ENCODE data around the gene GIT1.

Gene GIT1

DNA sequence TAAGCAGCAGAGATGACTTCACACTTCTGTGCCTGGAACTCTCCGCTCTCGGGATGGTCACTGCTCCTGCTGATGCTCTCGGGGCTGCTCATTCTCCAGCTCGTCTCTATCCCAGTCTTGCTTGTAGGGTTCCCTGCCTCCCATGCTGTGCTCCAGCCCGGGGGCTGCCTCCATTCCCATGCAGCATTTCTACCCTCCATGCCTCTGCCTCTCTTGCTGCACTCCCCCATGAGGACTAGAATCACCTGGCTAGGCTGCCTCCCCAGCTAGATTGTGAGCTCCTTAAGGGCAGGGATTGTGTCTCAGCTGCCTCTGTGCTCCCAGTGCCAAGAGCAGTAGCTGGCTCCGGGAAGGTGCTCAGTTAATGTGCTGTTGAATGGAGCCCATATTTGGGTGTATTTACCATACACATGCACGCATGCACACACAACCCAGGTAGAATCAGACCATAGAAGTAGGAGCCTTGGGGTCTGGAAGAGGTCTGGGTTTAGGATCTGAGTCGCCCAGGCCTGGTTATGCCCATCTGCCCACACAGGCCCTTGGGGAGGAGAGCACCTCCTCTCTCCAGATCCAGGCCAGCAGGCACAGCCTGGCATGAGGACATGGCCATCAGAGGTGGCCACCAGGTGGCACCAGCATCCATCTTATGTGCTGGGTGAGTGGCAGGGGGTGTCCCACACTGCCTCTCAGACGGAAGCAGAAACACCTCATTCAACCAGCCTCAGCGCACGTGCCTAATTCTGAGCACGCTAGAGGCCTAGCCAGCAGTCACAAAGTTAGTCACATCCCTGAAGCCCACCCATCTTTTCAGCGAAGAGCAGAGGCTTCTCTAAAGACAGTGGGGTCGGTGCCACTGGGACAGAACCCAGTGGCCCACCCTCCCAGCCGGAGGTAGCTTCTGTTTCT, 9.3 kb downstream of the GIT1 start:
- H3K4me1 Mint-ChIP-seq: peaks cover 20% of the 10 kb centered on the region
- peak overlapping the region; percentile 95 for H3K27ac Mint-ChIP-seq
- H3K4me3 Mint-ChIP-seq: no peak overlapping the region
- peaks cover 14% of the 10 kb centered on the region for H3K36me3 Mint-ChIP-seq
- no peaks in the 10 kb centered on the region for H3K27me3 Mint-ChIP-seq
- no peaks in the 10 kb centered on the region for H3K9me3 Mint-ChIP-seq

DNA sequence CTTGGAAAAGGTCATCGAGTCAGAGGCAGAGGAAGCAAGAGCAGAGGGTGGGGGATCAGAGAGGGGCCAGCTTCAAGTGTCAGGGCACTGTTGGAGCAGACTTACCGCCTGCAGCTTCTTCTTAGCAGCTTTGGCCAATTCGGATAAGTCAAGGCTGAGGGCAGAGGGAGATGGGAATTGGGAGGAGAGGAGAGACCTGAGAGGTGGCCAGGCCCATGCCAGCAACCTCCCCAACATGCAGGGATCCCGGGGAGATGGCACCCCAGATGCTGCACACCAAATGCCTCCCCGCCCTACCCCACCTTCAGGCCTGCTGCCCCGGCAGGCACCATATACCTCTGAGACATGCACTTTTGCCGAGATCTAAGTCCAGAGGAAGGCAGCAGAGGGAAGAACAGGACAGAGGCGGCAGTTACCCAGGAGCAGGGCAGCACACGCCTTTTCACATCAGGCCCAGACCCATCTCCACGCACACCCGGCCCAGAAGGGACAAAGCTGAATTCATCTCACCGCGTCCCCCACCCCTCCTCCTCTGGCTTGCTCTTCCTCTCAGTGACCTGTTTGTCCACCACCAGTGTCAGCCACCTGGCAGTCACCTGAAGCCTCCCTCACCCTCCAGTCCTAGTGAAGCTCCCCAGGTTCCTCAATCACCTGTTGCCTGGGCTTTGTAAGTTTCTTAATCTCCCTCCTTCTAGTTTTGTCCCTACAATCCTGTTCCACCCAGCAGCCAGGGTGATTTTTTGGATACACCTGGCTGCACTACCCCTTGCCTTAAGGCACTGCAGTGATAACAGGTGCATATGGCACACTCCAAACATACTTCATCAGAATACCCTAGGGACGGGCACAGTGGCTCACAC, 10.6 kb downstream of the GIT1 start:
- Mint-ChIP-seq H3K36me3 (peaks cover 14% of the 10 kb centered on the region), H3K4me3 (no peak overlapping the region), H3K27ac (no peak overlapping the region), H3K9me3 (no peaks in the 10 kb centered on the region), H3K27me3 (no peaks in the 10 kb centered on the region), H3K4me1 (peaks cover 8% of the 10 kb centered on the region)

DNA sequence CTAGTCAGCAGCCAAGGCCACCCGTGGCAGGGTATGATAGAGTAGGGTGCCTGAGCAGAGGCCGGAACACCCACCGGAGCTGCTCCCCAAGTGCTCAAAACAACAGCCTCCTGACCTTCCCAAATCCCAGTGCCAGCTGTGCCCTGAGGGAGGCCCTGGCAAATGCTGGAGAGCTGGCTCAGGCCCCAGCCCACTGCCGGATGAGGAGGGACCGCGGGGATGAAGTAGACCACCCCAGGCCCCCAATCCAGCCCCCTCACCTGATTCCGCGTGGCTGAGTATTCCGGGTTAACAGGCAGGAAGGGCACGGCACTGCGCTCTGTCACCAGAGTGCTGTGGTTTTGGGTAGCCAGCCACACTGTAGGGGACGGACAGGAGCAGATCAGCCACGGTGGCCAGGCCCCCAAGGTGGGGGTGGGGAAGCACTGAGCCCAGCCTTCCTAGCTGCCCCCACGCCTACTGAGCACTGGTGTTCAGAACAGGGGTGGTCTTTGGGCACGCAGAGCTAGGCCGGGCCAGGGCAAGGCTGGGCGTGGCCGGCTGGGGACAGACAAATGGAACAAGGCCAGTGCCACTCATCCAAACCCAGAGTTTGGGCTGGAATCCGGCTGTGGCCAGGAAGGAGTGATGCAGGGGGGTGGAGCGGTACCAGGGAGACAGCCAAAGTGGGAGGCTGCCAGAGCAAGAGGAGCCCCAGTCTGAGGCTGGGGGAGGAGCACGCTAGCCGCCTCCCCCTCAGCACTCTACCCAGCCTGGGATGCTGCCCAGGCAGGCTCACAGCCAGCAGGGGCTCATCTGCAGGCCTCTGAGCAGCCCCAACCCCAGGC, 11.8 kb downstream of the GIT1 start:
- Mint-ChIP-seq H3K9me3 (no peaks in the 10 kb centered on the region), H3K4me3 (no peak overlapping the region), H3K4me1 (peaks cover 8% of the 10 kb centered on the region), H3K36me3 (peaks cover 12% of the 10 kb centered on the region), H3K27ac (no peak overlapping the region), H3K27me3 (no peaks in the 10 kb centered on the region)

DNA sequence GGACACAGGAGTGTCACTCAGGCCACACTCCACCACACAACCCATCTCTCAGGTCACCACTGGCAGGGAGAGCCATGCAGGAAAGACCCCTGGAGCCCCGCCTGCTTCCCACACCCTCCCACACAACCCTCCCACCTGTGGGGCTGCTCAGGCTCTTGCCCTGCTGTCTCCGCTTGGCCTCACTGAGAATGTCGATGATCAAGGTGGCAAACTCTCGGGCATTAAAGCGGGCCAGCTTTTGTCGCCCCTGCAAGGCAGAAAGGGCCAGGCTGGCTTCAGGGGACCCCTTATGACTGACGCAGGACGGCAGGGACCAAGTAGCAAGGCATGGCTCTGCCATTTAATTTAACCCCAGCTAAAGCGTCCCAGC, 12.5 kb downstream of the GIT1 start:
- Mint-ChIP-seq H3K27me3 (no peaks in the 10 kb centered on the region), H3K4me1 (peaks cover 8% of the 10 kb centered on the region), H3K4me3 (no peak overlapping the region), H3K27ac (no peak overlapping the region), H3K36me3 (peaks cover 10% of the 10 kb centered on the region), H3K9me3 (no peaks in the 10 kb centered on the region)

DNA sequence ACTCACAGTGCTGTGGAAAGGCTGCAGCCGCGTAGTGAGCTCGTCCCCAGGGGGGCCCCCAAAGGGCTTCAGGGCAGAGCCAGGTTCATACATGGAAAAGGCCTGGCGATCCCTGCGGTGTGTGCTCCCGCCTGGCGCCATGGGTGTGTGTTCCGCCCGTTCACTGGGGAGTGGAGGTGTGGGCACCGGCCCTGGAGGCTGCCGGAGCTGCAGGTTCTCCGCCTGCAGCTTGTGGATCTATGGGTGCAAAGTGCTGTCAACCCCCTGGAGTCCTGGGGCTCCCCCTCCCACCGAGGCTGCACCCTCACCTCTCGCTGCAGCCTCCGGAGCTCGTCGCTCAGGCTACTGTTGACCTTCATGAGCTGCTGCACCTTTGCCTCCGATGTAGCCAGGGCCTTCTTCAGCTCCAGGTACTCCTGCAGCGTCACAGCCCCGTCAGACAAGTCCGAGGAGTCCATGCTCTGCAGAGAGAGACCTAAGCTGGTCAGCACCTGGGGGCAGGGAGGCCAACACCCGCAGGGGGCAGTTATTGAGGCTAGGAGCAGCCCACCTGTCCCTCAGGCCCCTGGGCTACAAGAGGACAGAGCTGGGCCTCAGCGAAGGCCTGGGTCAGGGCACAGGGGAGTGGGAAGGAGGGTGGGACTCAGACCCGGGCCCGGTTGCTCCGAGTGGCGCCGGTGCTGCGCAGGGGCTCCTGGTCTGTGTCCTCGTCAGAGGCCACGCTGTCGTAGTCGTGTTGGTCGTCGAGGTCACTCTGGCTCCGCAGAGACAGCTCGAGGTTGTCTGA, 13.0 kb downstream of the GIT1 start:
- peaks cover 8% of the 10 kb centered on the region for H3K4me1 Mint-ChIP-seq
- no peaks in the 10 kb centered on the region for H3K9me3 Mint-ChIP-seq
- no peak overlapping the region for H3K27ac Mint-ChIP-seq
- H3K27me3 Mint-ChIP-seq: no peaks in the 10 kb centered on the region
- peaks cover 10% of the 10 kb centered on the region for H3K36me3 Mint-ChIP-seq
- no peak overlapping the region for H3K4me3 Mint-ChIP-seq

DNA sequence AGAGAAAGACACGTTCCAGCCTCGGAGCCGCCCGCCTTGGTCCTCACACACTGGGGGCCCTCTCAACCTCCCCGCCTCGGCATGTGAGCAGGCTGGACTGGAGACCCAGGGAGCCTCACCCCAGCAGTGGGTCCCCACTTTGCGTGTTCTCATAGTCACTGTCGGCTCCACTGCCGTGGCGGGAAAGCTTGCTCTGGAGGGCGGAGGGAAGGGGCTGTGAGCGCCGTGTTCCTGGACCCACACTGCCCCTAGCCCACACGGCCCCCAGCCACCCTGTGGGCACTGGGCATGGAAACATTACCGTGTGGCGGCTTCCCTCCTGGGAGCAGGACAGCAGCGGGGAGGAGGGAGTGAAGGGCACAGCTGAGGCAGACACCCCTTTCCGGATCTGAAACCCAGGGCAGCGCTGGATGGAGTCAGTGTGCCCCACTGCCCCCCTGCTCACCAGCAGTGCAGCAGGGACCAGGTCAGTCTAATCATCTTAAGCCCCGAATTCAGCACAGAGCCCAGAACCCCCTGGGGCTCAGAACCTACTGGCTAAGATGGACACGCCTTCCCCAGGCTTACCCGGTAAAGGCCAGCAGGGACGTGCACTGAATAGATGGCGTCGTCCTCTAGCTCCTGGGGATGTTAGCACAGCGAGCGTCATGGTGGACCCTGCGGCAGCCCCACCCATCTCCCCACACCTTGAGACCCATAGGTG, 13.8 kb downstream of the GIT1 start:
- Mint-ChIP-seq H3K9me3 (no peaks in the 10 kb centered on the region), H3K4me3 (no peak overlapping the region), H3K36me3 (peaks cover 8% of the 10 kb centered on the region), H3K27ac (no peak overlapping the region), H3K4me1 (peaks cover 9% of the 10 kb centered on the region), H3K27me3 (no peaks in the 10 kb centered on the region)

DNA sequence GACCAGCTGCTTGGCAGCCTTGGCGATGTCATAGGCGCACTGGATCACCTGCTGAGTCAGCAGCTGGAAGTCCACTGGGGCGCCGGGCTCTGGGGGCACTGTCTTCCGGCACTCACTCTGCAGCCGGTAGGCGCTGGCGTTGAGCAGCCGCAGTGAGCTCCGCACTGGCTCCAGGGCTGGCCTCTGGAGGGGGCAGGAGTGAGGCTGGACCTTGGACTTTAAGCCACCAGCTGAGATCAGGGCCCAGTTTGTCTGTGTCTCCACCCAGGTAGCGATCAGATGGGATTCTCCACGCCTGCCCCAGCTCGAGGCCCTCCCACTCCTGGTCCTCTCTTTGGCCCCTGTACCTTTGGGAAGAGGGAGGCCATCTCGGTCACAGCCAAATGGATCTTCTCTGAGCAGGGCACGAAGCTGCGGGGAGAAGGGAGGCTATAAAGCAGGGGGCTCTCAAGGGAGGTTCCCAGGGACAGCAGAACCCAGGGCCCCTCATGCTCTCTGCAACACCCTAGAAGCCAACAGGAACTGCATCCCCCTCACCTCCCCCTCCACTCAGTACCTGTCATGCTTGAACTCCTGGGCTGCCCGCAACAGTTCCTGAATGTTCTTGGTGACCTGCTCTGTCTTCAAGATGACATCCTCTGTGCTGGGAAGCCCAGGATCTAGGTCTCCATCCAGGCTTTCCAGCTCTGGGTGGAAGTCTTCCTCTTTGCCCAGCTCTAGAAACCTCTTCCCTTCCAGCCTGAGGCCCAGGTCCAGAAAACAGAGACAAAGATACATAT, 14.5 kb downstream of the GIT1 start:
- H3K27ac Mint-ChIP-seq: no peak overlapping the region
- H3K36me3 Mint-ChIP-seq: peaks cover 6% of the 10 kb centered on the region
- H3K27me3 Mint-ChIP-seq: no peaks in the 10 kb centered on the region
- H3K4me3 Mint-ChIP-seq: no peak overlapping the region
- H3K4me1 Mint-ChIP-seq: peaks cover 6% of the 10 kb centered on the region
- H3K9me3 Mint-ChIP-seq: no peaks in the 10 kb centered on the region

DNA sequence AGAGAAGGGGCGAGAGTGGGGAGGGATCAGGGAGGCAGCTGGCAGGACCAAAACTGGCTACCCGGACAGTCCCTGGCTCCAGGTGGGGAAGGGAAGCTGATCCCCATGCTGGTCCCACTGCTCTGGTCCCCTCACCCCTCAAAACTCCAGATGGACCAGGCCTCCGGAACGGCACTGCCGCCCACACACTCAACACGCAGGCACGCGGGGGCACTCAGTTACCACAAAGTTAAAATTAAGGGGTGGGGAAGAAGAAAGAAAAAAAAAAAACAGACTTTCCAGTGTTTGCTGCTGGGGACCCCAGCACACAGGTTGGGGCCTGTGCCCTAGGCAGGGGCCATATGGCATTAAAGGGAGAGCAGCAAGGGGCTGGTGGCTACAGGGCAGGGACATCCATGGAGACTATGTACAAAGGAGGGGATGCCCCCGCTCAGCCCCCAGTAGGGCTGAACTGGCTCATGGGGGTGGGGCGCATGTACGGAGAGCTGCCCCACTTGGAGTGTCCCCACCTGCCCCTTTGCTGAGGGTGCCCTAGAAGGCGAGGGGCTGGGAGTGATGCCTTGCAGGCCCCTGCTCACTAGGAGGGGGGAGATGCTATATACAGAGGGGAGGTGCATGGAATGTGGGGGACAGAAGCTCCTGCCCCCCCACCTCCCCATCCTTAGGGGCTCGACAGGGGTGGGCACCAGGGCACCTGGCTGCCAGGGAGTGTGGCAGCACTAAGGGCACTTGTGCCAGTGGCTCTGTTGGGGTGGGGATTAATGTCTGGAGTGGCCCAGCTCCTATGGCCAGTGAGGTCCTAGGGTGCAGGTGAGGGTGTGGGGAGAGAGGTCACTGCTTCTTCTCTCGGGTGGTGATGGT, 15.3 kb downstream of the GIT1 start:
- Mint-ChIP-seq H3K36me3 (peaks cover 4% of the 10 kb centered on the region), H3K27ac (no peak overlapping the region), H3K4me1 (peaks cover 11% of the 10 kb centered on the region), H3K4me3 (no peak overlapping the region), H3K9me3 (no peaks in the 10 kb centered on the region), H3K27me3 (no peaks in the 10 kb centered on the region)

DNA sequence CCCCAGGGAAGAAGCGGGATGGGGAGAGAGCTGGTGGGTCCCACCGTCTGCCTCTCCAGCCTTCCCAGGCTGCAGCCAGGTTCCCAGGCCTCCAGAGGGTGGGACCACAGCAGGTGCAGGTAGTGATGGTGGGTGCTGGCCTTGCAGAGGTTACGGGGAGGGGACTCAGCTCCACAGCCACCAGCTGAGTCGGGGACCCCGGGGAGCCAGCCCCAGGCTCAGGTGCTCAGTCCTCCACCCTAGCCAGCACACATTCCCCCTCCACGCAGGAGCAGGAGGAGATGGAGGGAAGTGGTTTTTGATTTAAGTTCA, 15.9 kb downstream of the GIT1 start:
- Mint-ChIP-seq H3K27me3 (no peaks in the 10 kb centered on the region), H3K9me3 (no peaks in the 10 kb centered on the region), H3K36me3 (peaks cover 4% of the 10 kb centered on the region), H3K4me3 (no peak overlapping the region), H3K27ac (no peak overlapping the region), H3K4me1 (peaks cover 13% of the 10 kb centered on the region)

DNA sequence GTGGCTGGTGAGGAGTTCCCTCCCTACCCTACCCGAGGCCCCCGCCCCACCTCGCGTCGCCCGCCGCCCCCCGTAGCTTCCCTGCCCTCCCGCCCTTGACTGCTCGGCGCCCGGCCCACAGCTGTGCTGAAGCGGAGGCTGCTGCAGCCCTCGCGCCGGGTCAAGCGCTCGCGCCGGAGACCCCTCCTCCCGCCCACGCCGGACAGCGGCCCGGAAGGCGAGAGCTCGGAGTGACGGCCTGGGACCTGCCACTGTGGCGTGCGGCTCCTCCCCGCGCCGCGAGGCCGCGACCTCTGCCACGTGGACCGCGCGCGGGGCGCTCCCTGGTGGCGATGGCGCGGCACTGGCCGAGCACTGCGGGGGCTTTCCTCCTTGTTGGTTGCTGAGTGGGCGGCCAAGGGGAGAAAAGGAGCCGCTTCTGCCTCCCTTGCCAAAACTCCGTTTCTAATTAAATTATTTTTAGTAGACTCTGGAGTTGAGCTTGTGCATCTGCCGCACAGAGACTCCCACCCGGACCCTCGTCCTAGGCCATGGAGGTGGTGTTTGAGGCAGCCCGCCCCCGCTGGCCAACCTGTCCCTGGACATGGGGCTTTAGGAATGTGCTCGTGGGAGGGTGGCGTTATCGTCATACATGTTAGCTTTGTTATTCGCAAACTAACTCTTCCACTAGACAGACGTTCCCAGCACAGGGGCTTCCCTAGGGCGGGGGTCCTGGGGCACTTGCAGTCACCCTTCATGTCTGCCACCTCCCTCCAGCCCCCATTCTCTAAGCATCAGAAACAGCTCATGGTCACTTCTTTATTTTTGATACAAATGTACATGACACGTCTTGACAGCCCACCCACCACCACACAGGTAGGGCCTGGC, 16.5 kb downstream of the GIT1 start:
- no peaks in the 10 kb centered on the region for H3K9me3 Mint-ChIP-seq
- no peak overlapping the region for H3K27ac Mint-ChIP-seq
- H3K27me3 Mint-ChIP-seq: no peaks in the 10 kb centered on the region
- peaks cover 13% of the 10 kb centered on the region for H3K4me1 Mint-ChIP-seq
- no peaks in the 10 kb centered on the region for H3K36me3 Mint-ChIP-seq
- no peak overlapping the region for H3K4me3 Mint-ChIP-seq

DNA sequence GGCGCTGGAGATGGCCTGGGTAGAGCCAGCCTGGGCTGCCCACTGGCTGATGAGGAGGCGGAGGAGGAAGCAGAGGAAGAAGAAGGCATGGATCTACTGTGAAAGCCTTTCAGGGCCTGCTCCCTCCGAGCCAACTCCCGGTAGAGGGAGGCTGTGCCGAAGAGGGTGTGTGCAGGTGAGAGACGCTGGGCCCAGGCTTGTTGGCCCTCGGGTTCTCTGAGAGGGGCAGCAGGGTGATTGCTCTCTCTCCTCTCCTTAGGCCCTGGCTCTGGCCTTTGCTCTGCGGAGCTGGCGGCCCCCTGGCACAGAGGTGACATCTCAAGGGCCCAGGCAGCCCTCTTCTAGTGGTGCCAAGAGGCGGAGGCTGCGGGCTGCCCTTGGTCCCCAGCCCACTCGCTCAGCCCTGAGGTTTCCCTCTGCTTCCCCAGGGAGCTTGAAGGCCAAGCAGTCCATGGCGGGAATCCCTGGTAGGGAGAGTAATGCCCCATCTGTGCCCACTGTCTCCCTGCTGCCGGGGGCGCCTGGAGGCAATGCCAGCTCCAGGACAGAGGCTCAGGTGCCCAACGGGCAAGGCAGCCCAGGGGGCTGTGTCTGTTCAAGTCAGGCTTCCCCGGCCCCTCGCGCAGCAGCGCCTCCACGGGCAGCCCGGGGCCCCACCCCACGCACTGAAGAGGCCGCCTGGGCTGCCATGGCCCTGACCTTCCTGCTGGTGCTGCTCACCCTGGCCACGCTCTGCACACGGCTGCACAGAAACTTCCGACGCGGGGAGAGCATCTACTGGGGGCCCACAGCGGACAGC, 17.4 kb downstream of the GIT1 start:
- Mint-ChIP-seq H3K36me3 (no peaks in the 10 kb centered on the region), H3K4me1 (peaks cover 13% of the 10 kb centered on the region), H3K4me3 (no peak overlapping the region), H3K27me3 (no peaks in the 10 kb centered on the region), H3K27ac (peak overlapping the region; percentile 17), H3K9me3 (no peaks in the 10 kb centered on the region)

DNA sequence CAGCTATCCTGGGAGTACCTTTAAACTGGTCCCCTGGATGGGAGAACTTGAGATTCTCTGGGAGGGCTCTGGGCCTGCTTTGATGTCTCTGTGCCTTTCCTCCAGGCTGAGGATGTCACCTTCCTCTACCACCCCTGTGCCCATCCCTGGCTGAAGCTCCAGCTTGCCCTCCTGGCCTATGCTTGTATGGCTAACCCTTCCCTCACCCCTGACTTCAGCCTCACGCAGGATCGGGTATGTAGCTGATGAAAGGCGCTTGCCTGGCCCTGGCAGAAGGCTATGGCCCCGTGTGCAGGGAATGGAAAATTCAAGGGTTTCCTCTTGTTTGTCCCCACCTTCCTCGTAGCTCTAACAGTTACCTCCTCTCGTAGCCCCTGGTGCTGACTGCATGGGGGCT, 18.0 kb downstream of the GIT1 start:
- Mint-ChIP-seq H3K27me3 (no peaks in the 10 kb centered on the region), H3K27ac (no peak overlapping the region), H3K4me1 (peaks cover 13% of the 10 kb centered on the region), H3K9me3 (no peaks in the 10 kb centered on the region), H3K36me3 (no peaks in the 10 kb centered on the region), H3K4me3 (no peak overlapping the region)

Data from activated naive CD4-positive, alpha-beta T cell treated with anti-CD3 and anti-CD28 coated beads, Interleukin-2, amount 50 U/mL, for 24 hours (primary cell).